DOHH2 (cell line): ENCODE results near the gene STK32B.

Source experiments
- H3F3A ChIP-seq: fragments of 200-600 bp; sonication (generic), shearing (Covaris generic); 2 replicates; pipeline ENCODE4 v1.6.0; 2016; ENCODE audit warnings: antibody characterized with exemption, mild to moderate bottlenecking; ENCODE audit not compliant: control insufficient read depth, insufficient read depth
- H3K27ac ChIP-seq: fragments of 200-600 bp; sonication (generic); 2 replicates; pipeline ENCODE4 v1.5.1; 2014; ENCODE audit warnings: low read depth, mild to moderate bottlenecking, low read length, moderate library complexity
- H3K27me3 ChIP-seq: fragments of 200-600 bp; sonication (generic); 2 replicates; pipeline ENCODE4 v1.6.1; 2014; ENCODE audit warnings: mild to moderate bottlenecking, low read length, mixed read lengths; ENCODE audit not compliant: control insufficient read depth
- H3K36me3 ChIP-seq: fragments of 200-600 bp; sonication (generic); 2 replicates; pipeline ENCODE4 v1.6.1; 2014; ENCODE audit warnings: mild to moderate bottlenecking, low read length, moderate library complexity, mixed read lengths; ENCODE audit not compliant: control insufficient read depth
- H3K4me1 ChIP-seq: fragments of 200-600 bp; sonication (generic); 2 replicates; pipeline ENCODE4 v1.6.1; 2014; ENCODE audit warnings: mild to moderate bottlenecking, low read length, mixed read lengths; ENCODE audit not compliant: control insufficient read depth
- H3K4me2 ChIP-seq: fragments of 200-600 bp; sonication (generic); 2 replicates; pipeline ENCODE4 v1.6.0; 2014; ENCODE audit warnings: mild to moderate bottlenecking, low read length, moderate library complexity
- H3K4me3 ChIP-seq: fragments of 200-600 bp; sonication (generic); 2 replicates; pipeline ENCODE4 v1.5.1; 2014; ENCODE audit warnings: mild to moderate bottlenecking, low read length, mixed read lengths
- H3K79me2 ChIP-seq: fragments of 200-600 bp; sonication (generic); 2 replicates; pipeline ENCODE4 v1.6.1; 2014; ENCODE audit warnings: mild to moderate bottlenecking, low read length, mixed read lengths; ENCODE audit not compliant: control insufficient read depth
- H3K9me2 ChIP-seq: fragments of 200-600 bp; sonication (generic); replicated peaks from 2 replicates; pipeline ENCODE4 v1.6.1; 2014; ENCODE audit warnings: mild to moderate bottlenecking, low read length, mixed read lengths; ENCODE audit not compliant: control insufficient read depth
- H3K9me3 ChIP-seq: fragments of 200-600 bp; sonication (generic); 2 replicates; pipeline ENCODE4 v1.6.1; 2014; ENCODE audit warnings: antibody characterized with exemption, low read length, mixed read lengths; ENCODE audit not compliant: control insufficient read depth, insufficient read depth
- H4K20me1 ChIP-seq: fragments of 200-600 bp; sonication (generic); 2 replicates; pipeline ENCODE4 v1.6.0; 2014; ENCODE audit warnings: low read depth, mild to moderate bottlenecking, antibody characterized with exemption, low read length, moderate library complexity; ENCODE audit not compliant: control insufficient read depth, insufficient read depth
- EZH2phosphoT487 ChIP-seq: fragments of 200-600 bp; sonication (generic); IDR thresholded peaks from 2 replicates; pipeline ENCODE4 v1.6.1; 2017; ENCODE audit warnings: borderline replicate concordance, mild to moderate bottlenecking, antibody characterized with exemption, low read length, moderate library complexity, mixed read lengths
- TF ChIP-seq, protein P1 (sequence below): fragments of 200-600 bp; sonication (generic); IDR thresholded peaks from one replicate; pipeline ENCODE4 v1.5.1; 2014; ENCODE audit warnings: antibody characterized with exemption, mild to moderate bottlenecking, low read depth, low read length; ENCODE audit not compliant: poor library complexity, severe bottlenecking

The STK32B gene

DNA sequence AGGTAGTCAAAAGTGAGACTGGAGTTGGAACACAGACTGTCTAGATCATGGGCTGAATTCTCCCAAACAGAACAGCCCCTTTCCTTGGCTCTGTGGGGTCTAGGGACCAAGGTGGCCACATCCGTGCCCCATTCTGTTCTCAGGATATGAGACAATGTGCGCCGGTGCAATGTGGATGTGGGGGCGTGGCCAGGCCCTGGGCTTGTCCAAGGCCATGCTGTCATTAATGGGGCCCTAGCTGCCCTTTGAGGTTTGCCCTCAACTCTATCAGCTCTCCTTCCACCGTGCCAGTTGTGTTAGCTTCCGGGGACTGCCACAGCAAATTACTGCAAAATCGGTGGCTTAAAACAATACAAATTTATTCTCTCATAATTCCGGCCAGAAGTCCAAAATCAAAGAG is 344.5 kb downstream of the STK32B start:
- no peaks in the 10 kb centered on the region for H3K36me3 ChIP-seq
- TF ChIP-seq, protein P1, sequence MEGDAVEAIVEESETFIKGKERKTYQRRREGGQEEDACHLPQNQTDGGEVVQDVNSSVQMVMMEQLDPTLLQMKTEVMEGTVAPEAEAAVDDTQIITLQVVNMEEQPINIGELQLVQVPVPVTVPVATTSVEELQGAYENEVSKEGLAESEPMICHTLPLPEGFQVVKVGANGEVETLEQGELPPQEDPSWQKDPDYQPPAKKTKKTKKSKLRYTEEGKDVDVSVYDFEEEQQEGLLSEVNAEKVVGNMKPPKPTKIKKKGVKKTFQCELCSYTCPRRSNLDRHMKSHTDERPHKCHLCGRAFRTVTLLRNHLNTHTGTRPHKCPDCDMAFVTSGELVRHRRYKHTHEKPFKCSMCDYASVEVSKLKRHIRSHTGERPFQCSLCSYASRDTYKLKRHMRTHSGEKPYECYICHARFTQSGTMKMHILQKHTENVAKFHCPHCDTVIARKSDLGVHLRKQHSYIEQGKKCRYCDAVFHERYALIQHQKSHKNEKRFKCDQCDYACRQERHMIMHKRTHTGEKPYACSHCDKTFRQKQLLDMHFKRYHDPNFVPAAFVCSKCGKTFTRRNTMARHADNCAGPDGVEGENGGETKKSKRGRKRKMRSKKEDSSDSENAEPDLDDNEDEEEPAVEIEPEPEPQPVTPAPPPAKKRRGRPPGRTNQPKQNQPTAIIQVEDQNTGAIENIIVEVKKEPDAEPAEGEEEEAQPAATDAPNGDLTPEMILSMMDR, result no peak
- no peak for TF ChIP-seq EZH2phosphoT487
- H4K20me1 ChIP-seq, result no peaks in the 10 kb centered on the region
- H3K4me3 ChIP-seq, result no peak overlapping the region
- H3F3A ChIP-seq, result no peaks in the 10 kb centered on the region
- H3K4me1 ChIP-seq, result no peaks in the 10 kb centered on the region
- no peaks in the 10 kb centered on the region for H3K27me3 ChIP-seq
- H3K79me2 ChIP-seq, result no peaks in the 10 kb centered on the region
- no peak overlapping the region for H3K4me2 ChIP-seq
- H3K9me2 ChIP-seq, result no peaks in the 10 kb centered on the region
- no peaks in the 10 kb centered on the region for H3K9me3 ChIP-seq
- no peak overlapping the region for H3K27ac ChIP-seq

DNA sequence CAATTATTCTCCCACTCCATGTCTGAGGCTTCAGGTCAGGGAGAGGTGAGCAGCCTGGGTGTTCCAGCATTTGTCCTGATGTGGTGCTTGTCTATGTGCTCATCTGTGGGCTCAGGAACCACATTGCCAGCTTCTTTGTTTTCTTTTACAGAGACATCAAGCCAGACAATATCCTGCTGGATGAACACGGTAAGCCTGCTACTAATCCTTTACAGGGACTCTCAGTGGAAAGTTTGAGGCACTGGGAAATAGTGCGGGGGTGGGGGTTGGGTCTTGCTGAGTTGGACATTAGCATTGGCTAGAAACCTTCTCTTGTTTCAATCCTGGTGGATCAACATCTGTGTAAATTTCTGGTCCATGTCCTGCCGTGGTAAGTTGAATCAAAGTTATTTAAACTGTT is 346.8 kb downstream of the STK32B start:
- TF ChIP-seq, protein P1, result no peak
- Histone ChIP-seq H3K9me2 (no peaks in the 10 kb centered on the region), H3K4me3 (no peak overlapping the region), H4K20me1 (no peaks in the 10 kb centered on the region), H3K27ac (no peak overlapping the region), H3K9me3 (no peaks in the 10 kb centered on the region), H3K79me2 (no peaks in the 10 kb centered on the region), H3K4me2 (no peak overlapping the region), H3K36me3 (no peaks in the 10 kb centered on the region), H3K27me3 (no peaks in the 10 kb centered on the region), H3K4me1 (no peaks in the 10 kb centered on the region), H3F3A (no peaks in the 10 kb centered on the region)

DNA sequence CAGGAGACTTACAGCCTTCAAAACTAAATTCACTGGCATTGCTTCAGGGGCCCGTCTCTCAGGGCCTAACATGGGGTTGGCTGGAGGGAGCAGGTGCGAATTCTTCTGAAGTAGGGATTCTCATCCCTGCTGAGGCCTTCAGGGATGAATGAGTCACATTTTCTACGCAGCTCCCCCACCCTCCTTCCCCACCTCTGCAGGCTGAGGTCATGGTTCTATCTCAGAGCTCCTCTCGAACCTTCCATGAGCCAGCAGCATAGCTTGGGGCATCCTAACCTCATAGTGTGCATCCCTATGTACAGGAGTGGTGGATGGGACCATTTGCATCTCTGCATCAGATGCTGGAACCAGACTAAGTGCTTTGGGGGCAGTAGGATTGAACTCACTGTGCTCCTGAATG is 347.8 kb downstream of the STK32B start:
- H3K9me2 ChIP-seq, result no peaks in the 10 kb centered on the region

More for the DNA sequence above, 347.8 kb downstream of the STK32B start:
- Histone ChIP-seq H4K20me1 (no peaks in the 10 kb centered on the region), H3K27me3 (no peaks in the 10 kb centered on the region), H3K4me3 (no peak overlapping the region), H3F3A (no peaks in the 10 kb centered on the region), H3K27ac (no peak overlapping the region), H3K36me3 (no peaks in the 10 kb centered on the region), H3K79me2 (no peaks in the 10 kb centered on the region), H3K9me3 (no peaks in the 10 kb centered on the region), H3K4me1 (no peaks in the 10 kb centered on the region), H3K4me2 (no peak overlapping the region)
- TF ChIP-seq EZH2phosphoT487, result no peak
- TF ChIP-seq, protein P1, result no peak
